H4 (cell line): ENCODE measurements around the gene MOB3B. TPM values are rescaled to one million over a fixed set of nuclear protein-coding genes. Genes with fewer than 3 reads are reported as not detected.

ENCODE experiments used
- DNase-seq: peaks from one replicate; pipeline ENCODE4 v3.0.0-alpha.2; 2015; ENCODE audit warnings: low spot score
- total RNA-seq: library from RNA; depleted of rRNA; stranded (reverse); fragments of >200 nt; shearing (Covaris generic); gene quantifications from 2 replicates; pipeline ENCODE4 v1.2.3, GENCODE V29; 2014; rRNA removed

The MOB3B gene
- total RNA-seq, 1 experiment from 2014 or later: 0.39 TPM

DNA sequence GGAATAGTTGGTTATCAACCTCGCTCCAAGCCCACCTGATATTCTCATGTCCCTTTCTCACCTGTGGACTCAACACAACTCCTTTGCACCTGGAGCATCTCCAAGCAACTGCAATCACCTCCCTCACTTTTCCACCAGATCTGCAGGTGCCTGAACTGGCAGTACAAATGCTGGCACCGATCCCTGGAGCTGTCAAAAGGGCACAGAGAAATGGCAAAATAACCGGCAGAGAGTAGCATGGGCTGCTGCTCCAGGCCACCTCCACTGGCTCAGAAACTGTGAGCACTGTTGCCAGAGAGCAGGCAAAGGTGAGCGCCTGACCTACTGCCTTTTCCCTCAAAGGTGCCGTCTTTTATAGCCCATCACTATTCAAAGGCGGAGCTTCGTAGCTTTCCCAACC, 247.3 kb downstream of the MOB3B start:
- no peak for DNase-seq

DNA sequence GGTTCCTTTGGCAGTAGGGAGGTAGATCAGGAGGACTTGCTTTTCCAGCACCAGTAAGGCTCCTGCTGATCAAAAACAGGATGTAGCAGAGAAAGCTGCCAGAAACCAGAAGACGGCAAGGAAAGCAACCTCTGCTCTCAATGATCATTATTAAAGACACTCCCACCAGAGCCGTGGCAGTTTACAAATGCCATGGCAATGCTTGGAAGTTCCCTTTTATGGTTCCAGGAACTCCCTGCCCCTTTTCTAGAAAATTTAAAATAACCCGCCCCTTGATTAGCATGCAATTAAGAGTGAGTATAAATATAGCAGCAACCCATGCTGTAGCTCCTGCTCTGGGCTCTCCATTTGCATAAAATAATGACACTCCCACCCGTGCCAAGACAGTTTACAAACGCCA, 248.8 kb downstream of the MOB3B start:
- no peak for DNase-seq

DNA sequence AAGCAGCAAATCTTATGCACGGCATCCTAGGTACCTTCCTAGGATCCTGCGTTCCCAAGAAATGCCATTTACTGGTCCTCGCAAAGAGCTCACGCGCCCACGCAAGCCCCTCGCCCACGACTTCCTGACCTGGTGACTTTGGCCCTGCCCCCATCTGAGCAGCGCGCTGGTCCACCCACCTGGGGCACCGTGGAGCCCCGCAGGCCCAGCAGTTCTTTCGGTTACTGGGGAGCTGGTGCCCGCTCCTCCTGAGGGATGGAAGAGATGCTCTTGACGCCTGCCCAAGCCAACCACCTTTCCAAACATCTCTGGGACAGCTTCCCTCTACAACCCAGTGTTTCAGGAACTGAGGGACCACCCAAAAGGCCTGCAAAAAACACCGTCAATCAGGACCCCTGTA, 249.4 kb downstream of the MOB3B start:
- no peak for DNase-seq

DNA sequence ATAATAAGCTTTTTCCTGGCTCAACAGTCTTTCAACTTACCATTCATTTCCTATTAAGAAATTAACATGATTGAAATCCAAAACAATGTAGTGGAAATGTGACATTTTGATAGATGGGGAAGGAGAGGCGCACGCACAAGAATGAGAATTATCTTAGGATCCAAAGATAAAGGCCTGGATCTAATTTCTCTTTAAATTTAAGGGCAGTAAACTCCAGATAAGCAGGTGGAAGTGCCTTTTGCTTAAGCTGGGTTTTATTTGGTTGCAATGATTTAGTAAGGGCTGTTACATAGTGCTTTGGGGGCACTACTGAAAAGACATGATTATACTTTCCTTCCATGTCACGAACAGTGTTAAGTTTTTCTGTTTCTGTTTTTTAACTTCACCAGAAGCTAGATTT, 250.0 kb downstream of the MOB3B start:
- no peak for DNase-seq

DNA sequence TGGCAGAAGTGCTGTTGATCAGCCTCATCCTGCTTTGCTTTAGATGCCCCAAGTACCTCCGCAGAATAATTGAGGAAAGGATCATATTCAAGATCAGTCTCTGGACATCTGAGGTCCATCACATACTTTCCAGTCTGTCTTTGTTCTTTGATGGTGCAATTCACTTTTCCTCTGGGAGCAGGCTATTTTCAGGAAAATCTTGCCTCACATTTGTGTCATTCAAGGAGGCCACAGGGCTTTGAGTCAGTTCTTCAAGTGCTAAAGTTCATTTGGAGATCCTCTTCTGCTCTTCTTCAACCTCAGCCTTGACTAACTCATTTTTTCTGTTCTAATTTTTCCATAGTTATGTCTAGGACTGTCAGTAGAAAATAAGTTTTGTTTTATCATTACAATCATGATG, 251.2 kb downstream of the MOB3B start:
- DNase-seq: no peak

DNA sequence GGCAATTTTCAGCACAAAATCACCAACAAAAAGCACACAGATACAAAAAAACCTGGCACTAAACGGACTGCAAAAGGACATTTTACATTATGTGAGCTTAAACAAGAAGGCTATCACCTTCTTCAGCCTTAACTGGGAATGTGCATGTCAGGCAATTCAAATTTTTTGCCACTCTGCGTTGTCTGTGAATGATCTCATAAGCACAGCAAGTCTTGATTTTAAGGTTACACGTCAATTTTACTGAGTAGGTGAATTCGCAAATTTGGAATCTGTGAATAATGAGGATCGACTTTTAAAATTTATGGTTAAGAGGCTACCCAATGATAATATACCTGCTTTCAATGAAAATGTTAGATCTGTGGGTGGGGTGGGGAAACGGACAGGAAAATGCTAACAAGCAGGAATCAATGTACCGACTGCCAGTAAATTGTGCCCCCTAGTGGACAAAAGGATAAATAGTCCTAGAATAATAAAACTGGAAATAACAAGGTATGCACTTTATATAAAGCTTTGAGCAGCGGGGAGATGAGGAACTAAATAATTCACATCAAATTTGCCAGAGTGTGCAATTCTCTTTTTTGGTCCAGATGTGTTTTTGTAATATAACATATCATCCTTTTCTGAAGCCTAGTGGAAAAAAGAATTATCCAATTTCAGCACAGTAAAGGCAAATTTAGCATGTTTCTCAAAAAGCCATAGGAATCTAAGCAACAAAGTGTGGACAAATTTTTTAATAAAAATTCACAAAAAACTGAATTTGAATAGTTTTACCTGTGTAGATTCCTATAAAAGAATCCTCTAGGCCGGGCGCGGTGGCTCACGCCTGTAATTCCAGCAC, 253.2 kb downstream of the MOB3B start:
- peak; percentile 62 for DNase-seq

Other genes starting within 250 kb of the MOB3B start
- gene EQTN, start 232.7 kb downstream of the MOB3B start, total RNA-seq: not detected in 2 replicates
- not detected in 2 replicates for gene IFNK, start 5.5 kb downstream of the MOB3B start, total RNA-seq
- 6.4 and 8.8 TPM in 2 replicates for gene C9orf72, start 43.7 kb upstream of the MOB3B start, total RNA-seq